K562 (cell line): ENCODE data around the gene TBXA2R. TPM values are rescaled to one million over a fixed set of nuclear protein-coding genes. Genes with fewer than 3 reads are reported as not detected.

Experiments
- ATF3 ChIP-seq, 2 experiments: fragments of 450-650 bp in 1 of 2; sonication (generic) in 1 of 2; formaldehyde crosslinking in 1 of 2; IDR thresholded peaks in 1 of 2; conservative IDR thresholded peaks in 1 of 2; 2 replicates each; pipeline versions ENCODE4 v1.6.1 to v1.8.1; 2016 to 2023; ENCODE audit warnings: mild to moderate bottlenecking in 2 of 2, moderate library complexity in 2 of 2, inconsistent platforms in 1 of 2, missing genetic modification reagents in 1 of 2
- DLX4 ChIP-seq: fragments of 250-450 bp; sonication (Bioruptor Pico); IDR thresholded peaks from 2 replicates; pipeline ENCODE4 v1.6.1; 2021; ENCODE audit warnings: mild to moderate bottlenecking
- MECOM ChIP-seq: fragments of 250-450 bp; sonication (Bioruptor Pico); IDR thresholded peaks from 2 replicates; pipeline ENCODE4 v1.8.0; 2022; ENCODE audit warnings: inconsistent platforms
- POLR2AphosphoS2 ChIP-seq: IDR thresholded peaks from 2 replicates; pipeline ENCODE4 v1.6.1; 2012; ENCODE audit warnings: low read length, improper control_type of control experiment
- ZNF395 ChIP-seq: fragments of 200-800 bp; sonication (Bioruptor generic); IDR thresholded peaks from 2 replicates; pipeline ENCODE4 v1.6.1; 2017; ENCODE audit warnings: missing genetic modification characterization, missing compliant biosample characterization
- ZNF668 ChIP-seq: fragments of 250-450 bp; sonication (Bioruptor Pico); IDR thresholded peaks from 2 replicates; pipeline ENCODE4 v1.8.0; 2022; ENCODE audit warnings: mild to moderate bottlenecking, inconsistent platforms
- polyA plus RNA-seq, 8 experiments: library from polyadenylated mRNA; depleted of rRNA in 4 of 8; stranded (reverse) in 5 of 8; unstranded in 3 of 8; fragments of >200 nt; fragmentation: Nextera tagmentation in 2 of 8; fragmentation: Illumina TruSeq in 1 of 8; extraction: Ambion mirVana in 2 of 8; extraction: Trizol in 1 of 8; gene quantifications; 2 replicates each; pipeline versions ENCODE4 v1.2.1 to v1.2.3, GENCODE V29; 2011 to 2014; ENCODE audit warnings: inconsistent platforms in 1 of 8, missing spikeins in 1 of 8
- total RNA-seq, 7 experiments: library from RNA; depleted of rRNA in 6 of 7; stranded (reverse); fragments of >200 nt in 6 of 7; fragmentation: Illumina TruSeq in 2 of 7; extraction: Trizol in 2 of 7; gene quantifications; 2 replicates each; pipeline versions ENCODE4 v1.2.1 to v1.2.3, GENCODE V29; 2011 to 2021; ENCODE audit warnings: low replicate concordance in 1 of 7
- TF ChIP-seq, protein P1 (sequence below): fragments of 150-350 bp; IDR thresholded peaks from 2 replicates; pipeline ENCODE4 v1.6.1; 2014; ENCODE audit warnings: low read depth, mild to moderate bottlenecking, low read length, borderline replicate concordance
- TF ChIP-seq, protein P2 (sequence below), 3 experiments: fragments of 200-800 bp in 1 of 3; fragments of 250-450 bp in 1 of 3; fragments of 450-650 bp in 1 of 3; sonication (Bioruptor Pico) in 1 of 3; sonication (Bioruptor generic) in 1 of 3; formaldehyde crosslinking in 1 of 3; IDR thresholded peaks; 2 replicates each; pipeline versions ENCODE4 v1.6.1 to v1.8.0; 2016 to 2022; ENCODE audit warnings: mild to moderate bottlenecking in 2 of 3, missing genetic modification characterization in 2 of 3, missing compliant biosample characterization in 1 of 3, moderate library complexity in 1 of 3

TBXA2R gene
- total and polyA plus RNA-seq, 9 of the 15 experiments (the other 6 are each of a cell fraction or from before 2014, with no cell fraction given) = 1.5 to 24.0 (median 2.8) TPM

- TF ChIP-seq, protein P1, sequence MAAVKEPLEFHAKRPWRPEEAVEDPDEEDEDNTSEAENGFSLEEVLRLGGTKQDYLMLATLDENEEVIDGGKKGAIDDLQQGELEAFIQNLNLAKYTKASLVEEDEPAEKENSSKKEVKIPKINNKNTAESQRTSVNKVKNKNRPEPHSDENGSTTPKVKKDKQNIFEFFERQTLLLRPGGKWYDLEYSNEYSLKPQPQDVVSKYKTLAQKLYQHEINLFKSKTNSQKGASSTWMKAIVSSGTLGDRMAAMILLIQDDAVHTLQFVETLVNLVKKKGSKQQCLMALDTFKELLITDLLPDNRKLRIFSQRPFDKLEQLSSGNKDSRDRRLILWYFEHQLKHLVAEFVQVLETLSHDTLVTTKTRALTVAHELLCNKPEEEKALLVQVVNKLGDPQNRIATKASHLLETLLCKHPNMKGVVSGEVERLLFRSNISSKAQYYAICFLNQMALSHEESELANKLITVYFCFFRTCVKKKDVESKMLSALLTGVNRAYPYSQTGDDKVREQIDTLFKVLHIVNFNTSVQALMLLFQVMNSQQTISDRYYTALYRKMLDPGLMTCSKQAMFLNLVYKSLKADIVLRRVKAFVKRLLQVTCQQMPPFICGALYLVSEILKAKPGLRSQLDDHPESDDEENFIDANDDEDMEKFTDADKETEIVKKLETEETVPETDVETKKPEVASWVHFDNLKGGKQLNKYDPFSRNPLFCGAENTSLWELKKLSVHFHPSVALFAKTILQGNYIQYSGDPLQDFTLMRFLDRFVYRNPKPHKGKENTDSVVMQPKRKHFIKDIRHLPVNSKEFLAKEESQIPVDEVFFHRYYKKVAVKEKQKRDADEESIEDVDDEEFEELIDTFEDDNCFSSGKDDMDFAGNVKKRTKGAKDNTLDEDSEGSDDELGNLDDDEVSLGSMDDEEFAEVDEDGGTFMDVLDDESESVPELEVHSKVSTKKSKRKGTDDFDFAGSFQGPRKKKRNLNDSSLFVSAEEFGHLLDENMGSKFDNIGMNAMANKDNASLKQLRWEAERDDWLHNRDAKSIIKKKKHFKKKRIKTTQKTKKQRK = no peak
- TF ChIP-seq ZNF668 (CRISPR knock-in tag) = no peak
- TF ChIP-seq MECOM = no peak
- peak; percentile 67; the same call in 1 of the 2 replicates for TF ChIP-seq ZNF395 (CRISPR knock-in tag)
- no peak for TF ChIP-seq ATF3 (IDR thresholded peaks at IDR 0.05)
- no peak for TF ChIP-seq ATF3 (CRISPR knock-in tag; conservative IDR thresholded peaks at IDR 0.05)
- TF ChIP-seq, protein P2, sequence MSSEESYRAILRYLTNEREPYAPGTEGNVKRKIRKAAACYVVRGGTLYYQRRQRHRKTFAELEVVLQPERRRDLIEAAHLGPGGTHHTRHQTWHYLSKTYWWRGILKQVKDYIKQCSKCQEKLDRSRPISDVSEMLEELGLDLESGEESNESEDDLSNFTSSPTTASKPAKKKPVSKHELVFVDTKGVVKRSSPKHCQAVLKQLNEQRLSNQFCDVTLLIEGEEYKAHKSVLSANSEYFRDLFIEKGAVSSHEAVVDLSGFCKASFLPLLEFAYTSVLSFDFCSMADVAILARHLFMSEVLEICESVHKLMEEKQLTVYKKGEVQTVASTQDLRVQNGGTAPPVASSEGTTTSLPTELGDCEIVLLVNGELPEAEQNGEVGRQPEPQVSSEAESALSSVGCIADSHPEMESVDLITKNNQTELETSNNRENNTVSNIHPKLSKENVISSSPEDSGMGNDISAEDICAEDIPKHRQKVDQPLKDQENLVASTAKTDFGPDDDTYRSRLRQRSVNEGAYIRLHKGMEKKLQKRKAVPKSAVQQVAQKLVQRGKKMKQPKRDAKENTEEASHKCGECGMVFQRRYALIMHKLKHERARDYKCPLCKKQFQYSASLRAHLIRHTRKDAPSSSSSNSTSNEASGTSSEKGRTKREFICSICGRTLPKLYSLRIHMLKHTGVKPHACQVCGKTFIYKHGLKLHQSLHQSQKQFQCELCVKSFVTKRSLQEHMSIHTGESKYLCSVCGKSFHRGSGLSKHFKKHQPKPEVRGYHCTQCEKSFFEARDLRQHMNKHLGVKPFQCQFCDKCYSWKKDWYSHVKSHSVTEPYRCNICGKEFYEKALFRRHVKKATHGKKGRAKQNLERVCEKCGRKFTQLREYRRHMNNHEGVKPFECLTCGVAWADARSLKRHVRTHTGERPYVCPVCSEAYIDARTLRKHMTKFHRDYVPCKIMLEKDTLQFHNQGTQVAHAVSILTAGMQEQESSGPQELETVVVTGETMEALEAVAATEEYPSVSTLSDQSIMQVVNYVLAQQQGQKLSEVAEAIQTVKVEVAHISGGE (CRISPR knock-in tag; IDR thresholded peaks at IDR 0.05) = no peak
- TF ChIP-seq DLX4 (CRISPR knock-in tag) = no peak
- no peak for TF ChIP-seq POLR2AphosphoS2
Measured at GRCh38 chr19:3608750-3609322, 2.2 kb upstream of the TBXA2R start (continued).
